ENCODE measurements around the gene KCND2.

Gene KCND2

DNA sequence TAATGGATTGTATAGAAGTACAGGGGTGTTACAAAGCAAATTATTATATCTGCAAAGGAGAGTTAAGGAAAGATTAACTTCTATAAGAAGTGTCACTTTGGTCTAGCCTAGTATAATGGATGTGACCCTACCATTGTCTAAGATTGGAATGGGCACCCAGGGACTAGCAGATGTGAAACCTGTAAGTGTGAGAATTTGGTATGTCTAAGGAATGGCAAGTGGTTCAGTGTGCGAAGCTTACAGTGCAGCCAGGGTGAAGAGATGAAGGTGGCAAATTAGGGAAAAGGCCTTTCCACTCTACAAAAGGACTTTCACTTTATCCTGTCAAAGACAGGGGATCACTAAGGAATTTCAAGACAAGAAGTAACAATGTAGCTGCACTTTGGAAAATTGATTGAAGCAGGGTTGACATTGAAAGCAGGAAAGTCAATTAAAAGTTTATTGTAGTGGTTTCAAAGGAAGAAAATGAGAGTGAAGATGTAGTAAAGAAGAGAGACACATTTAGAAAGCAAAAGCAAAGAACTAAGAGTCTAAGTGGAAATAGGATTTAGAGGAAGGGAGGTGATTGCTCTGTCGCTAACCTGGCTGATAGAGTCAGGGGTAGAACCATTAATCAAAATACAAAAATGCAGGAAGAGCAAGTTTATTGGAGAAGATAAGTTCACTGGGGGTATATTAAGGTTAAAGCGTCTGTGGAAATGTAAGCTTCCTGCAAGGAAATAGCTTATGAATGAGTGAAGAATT lies 47.4 kb downstream of the KCND2 start:
- TF ChIP-seq POLR2AphosphoS5 (IDR thresholded peaks at IDR 0.05; ENCODE audit: low read depth, low read length) (no peak), POLR2A (IDR thresholded peaks at IDR 0.05; ENCODE audit: low read depth, low read length) (no peak), TAF1 (IDR thresholded peaks at IDR 0.05; ENCODE audit: borderline replicate concordance, low read depth, low read length) (no peak)
- DNase-seq (ENCODE audit: insufficient read length) (no peak), FAIRE-seq (peak; percentile 30)

DNA sequence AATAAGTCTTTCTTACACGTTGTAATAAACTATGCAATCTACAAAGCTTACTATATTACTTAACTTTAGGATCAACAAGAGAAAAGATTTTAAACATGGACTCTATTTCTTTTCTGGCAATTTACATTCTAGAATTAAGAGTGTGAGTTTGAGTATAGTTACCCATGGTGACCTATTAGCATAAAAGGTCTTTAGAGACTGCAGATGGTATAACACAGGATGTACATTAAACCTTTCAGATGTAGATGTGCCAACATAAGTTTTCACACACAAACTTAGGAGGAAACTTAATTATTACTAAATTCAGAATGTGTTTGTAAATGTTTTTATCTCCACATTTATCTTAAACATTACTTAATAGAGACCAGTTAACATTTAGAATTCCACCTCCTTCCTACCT lies 54.1 kb downstream of the KCND2 start:
- no peak for TF ChIP-seq POLR2AphosphoS5 (IDR thresholded peaks at IDR 0.05; ENCODE audit: low read depth, low read length)
- TF ChIP-seq POLR2A (IDR thresholded peaks at IDR 0.05; ENCODE audit: low read depth, low read length), result no peak
- TF ChIP-seq TAF1 (IDR thresholded peaks at IDR 0.05; ENCODE audit: borderline replicate concordance, low read depth, low read length), result no peak
- DNase-seq (ENCODE audit: insufficient read length) (no peak), FAIRE-seq (peak; percentile 42)

DNA sequence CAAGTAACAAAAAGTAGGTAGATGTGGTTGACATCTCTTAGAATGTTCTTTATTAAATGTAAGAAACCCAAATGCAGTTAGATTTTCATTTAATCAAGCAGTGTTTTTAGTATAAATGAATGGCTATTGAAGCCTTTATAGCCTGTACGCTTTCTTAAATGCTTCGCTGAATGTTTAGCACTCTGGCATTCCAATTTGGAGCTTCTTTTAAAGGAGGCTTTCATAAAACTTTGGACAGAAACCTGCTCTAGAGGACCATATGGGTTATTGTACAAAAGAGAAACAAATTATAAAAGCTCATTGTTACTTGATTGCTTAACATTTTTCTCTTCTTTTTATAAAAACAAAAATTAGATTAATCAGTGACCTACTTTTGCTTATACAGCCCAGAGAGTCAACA lies 59.5 kb downstream of the KCND2 start:
- DNase-seq (ENCODE audit: insufficient read length) (no peak), FAIRE-seq (no peak)
- TF ChIP-seq POLR2A (IDR thresholded peaks at IDR 0.05; ENCODE audit: low read depth, low read length) (no peak), TAF1 (IDR thresholded peaks at IDR 0.05; ENCODE audit: borderline replicate concordance, low read depth, low read length) (no peak), POLR2AphosphoS5 (IDR thresholded peaks at IDR 0.05; ENCODE audit: low read depth, low read length) (no peak)

DNA sequence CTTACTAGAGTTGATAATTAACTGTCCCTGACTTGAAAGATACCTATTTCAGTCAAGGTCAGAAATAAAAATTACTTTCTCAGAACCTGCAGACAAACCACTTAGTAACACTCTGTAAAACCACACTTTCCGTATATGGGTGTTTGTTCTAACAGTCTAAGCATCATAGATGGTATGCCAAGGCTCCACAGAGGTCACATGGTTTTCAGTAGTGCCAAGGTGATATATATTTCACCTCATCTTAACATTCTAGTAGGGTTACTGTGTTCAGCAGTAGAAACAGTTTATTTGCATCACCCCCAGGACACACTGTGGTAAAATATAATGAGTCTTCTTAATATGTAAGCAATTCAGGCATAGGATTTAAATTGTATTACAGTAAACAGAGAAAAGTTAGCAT lies 61.5 kb downstream of the KCND2 start:
- DNase-seq (ENCODE audit: insufficient read length) (peak; percentile 1), FAIRE-seq (peak; percentile 66)

GRCh38 chr7:120337308-120337907 lies 64.4 kb downstream of the KCND2 start:
- FAIRE-seq (peak; percentile 24), DNase-seq (ENCODE audit: insufficient read length) (peak; percentile 2)
- TF ChIP-seq POLR2AphosphoS5 (IDR thresholded peaks at IDR 0.05; ENCODE audit: low read depth, low read length) (no peak), TAF1 (IDR thresholded peaks at IDR 0.05; ENCODE audit: borderline replicate concordance, low read depth, low read length) (no peak), POLR2A (IDR thresholded peaks at IDR 0.05; ENCODE audit: low read depth, low read length) (no peak)

More for the DNA sequence above, 61.5 kb downstream of the KCND2 start:
- no peak for TF ChIP-seq TAF1 (IDR thresholded peaks at IDR 0.05; ENCODE audit: borderline replicate concordance, low read depth, low read length)
- TF ChIP-seq POLR2A (IDR thresholded peaks at IDR 0.05; ENCODE audit: low read depth, low read length), result no peak
- no peak for TF ChIP-seq POLR2AphosphoS5 (IDR thresholded peaks at IDR 0.05; ENCODE audit: low read depth, low read length)

GRCh38 chr7:120344276-120344675 lies 71.3 kb downstream of the KCND2 start:
- TF ChIP-seq POLR2AphosphoS5 (IDR thresholded peaks at IDR 0.05; ENCODE audit: low read depth, low read length), result no peak
- TF ChIP-seq TAF1 (IDR thresholded peaks at IDR 0.05; ENCODE audit: borderline replicate concordance, low read depth, low read length), result no peak
- TF ChIP-seq POLR2A (IDR thresholded peaks at IDR 0.05; ENCODE audit: low read depth, low read length), result no peak
- DNase-seq (ENCODE audit: insufficient read length) (no peak), FAIRE-seq (no peak)

DNA sequence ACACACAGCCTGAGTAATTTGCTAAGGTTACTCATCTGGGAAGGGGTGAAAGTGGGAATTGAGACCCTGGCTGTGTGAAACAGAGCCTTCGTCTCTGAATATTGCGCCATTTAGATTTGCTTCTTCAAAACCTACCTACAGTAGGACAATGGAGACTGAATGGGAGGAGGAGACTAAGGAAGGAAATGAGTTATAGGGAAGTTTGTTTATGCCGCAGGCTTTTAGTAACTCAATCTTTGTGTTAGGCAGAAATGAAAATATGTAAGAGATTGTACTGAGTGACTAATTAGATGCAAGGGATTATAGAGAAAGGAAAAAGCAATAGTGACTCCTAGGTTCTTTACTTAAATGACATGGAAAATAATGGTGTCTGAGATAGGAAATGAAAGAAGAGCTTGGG lies 80.2 kb downstream of the KCND2 start:
- TF ChIP-seq POLR2AphosphoS5 (IDR thresholded peaks at IDR 0.05; ENCODE audit: low read depth, low read length) (no peak), POLR2A (IDR thresholded peaks at IDR 0.05; ENCODE audit: low read depth, low read length) (no peak), TAF1 (IDR thresholded peaks at IDR 0.05; ENCODE audit: borderline replicate concordance, low read depth, low read length) (no peak)
- DNase-seq (ENCODE audit: insufficient read length) (no peak), FAIRE-seq (peak; percentile 36)

DNA sequence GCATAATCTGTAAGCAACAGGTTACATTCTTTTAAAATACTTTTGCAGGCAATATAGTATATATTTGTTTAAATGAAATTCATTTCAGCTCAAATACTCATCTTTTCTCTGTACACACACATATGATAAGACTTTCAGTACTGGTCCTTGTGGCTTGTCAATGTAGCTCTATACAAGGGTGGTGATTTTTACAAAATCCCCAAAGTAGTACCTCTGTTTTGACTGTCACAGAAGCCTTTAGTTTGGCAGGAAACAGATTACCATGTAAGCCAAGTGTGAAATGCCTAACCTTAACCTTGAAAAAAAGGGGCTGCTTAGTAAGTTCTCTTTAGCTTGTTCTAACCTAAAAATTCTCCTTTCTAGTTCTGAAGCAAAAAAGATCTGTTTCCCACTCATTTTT lies 87.9 kb downstream of the KCND2 start:
- DNase-seq (ENCODE audit: insufficient read length) (no peak), FAIRE-seq (peak; percentile 92)
- no peak for TF ChIP-seq TAF1 (IDR thresholded peaks at IDR 0.05; ENCODE audit: borderline replicate concordance, low read depth, low read length)
- TF ChIP-seq POLR2A (IDR thresholded peaks at IDR 0.05; ENCODE audit: low read depth, low read length), result no peak

DNA sequence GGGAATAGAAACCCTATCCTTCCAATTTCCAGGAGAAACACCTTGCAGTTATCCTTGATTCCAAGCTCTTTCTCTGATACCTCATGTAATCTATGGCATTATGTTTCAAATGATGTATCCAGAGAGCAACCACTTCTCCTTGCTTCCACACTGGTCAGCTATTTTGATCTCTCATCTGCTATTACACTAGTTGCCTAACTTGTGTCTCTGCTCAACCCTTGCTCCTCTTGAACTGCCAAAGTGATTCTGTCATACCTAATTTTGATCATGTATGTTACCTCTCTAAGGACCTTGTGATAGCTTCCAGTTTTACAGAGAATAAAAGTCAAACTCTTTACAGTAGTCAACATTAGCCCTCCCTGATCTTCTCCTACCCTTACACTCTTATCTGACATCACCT lies 90.4 kb downstream of the KCND2 start:
- FAIRE-seq, result no peak
- TF ChIP-seq POLR2A (IDR thresholded peaks at IDR 0.05; ENCODE audit: low read depth, low read length), result no peak
- no peak for DNase-seq (ENCODE audit: insufficient read length)

DNA sequence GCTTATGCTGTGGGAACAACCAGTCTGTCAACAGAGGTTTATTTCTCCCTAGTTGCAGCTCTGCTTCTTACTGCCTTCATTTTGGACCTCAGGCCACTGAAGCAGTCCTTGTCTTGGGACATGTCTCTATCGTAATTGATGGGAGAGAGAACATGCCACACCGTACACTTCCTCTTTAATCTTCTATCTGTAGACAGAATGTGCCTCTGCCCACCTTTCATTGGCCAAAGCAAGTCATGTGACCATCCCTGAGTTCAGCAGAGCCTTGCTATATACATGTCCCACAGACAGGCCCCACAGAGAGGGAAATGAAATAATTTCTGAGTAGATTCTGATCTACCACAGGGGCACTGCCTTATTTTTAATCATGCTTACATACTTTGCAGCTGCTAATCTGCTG lies 98.0 kb downstream of the KCND2 start:
- no peak for DNase-seq (ENCODE audit: insufficient read length)
- TF ChIP-seq TAF1 (IDR thresholded peaks at IDR 0.05; ENCODE audit: borderline replicate concordance, low read depth, low read length), result no peak
- peak; percentile 47; the same call in 1 of the 2 replicates for TF ChIP-seq POLR2AphosphoS5 (IDR thresholded peaks at IDR 0.05; ENCODE audit: low read depth, low read length)
- TF ChIP-seq POLR2A (IDR thresholded peaks at IDR 0.05; ENCODE audit: low read depth, low read length), result no peak
- peak; percentile 85 for FAIRE-seq

DNA sequence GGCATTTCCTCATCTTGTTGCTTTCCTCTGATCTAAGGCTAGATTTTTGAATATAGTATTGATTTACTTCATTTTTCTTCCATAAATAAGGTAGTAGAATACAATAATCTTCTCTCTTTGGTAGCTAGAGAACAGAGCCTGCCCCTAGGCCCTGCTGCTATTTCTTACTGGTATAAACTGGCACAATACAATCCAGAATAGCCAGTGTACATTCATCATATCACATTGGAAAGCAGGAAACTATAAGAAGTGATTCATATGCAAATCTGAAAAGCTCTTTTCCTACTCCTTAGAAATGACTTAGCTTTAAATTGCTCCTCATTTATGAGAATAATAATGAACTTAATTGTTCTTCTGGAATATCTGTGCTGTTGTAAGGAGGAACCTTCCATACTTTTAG lies 100.2 kb downstream of the KCND2 start:
- TF ChIP-seq TAF1 (IDR thresholded peaks at IDR 0.05; ENCODE audit: borderline replicate concordance, low read depth, low read length) (no peak), POLR2A (IDR thresholded peaks at IDR 0.05; ENCODE audit: low read depth, low read length) (no peak), POLR2AphosphoS5 (IDR thresholded peaks at IDR 0.05; ENCODE audit: low read depth, low read length) (no peak)
- no peak for FAIRE-seq

DNA sequence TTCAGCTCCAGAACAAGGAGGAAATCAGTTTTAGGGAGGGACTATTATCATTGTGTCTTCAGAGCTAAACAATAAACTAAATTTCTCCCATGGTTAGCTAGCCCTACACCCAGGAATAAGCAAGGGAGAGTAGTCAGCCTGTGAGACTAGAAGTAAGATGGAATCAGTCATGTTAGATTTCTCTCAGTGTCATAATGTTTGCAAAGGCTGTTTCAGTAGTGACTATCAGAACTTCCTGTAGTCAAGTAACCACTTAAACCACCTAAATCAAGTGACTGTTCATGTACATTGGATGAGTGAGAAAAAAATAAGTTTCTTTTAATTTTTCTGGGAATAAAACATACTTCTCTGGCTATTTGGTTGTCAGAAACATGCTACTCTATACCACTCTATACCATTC lies 121.6 kb downstream of the KCND2 start:
- DNase-seq (ENCODE audit: insufficient read length) (no peak), FAIRE-seq (peak; percentile 85)
- TF ChIP-seq POLR2A (IDR thresholded peaks at IDR 0.05; ENCODE audit: low read depth, low read length) (no peak), POLR2AphosphoS5 (IDR thresholded peaks at IDR 0.05; ENCODE audit: low read depth, low read length) (no peak), TAF1 (IDR thresholded peaks at IDR 0.05; ENCODE audit: borderline replicate concordance, low read depth, low read length) (no peak)

More for the DNA sequence above, 100.2 kb downstream of the KCND2 start:
- no peak for DNase-seq (ENCODE audit: insufficient read length)
